RPMI8226 (cell line): ENCODE data around the gene ANKRD33B.

Experiments used
- DNase-seq: peaks from one replicate; pipeline ENCODE4 v3.0.0-alpha.2; 2015

ANKRD33B gene

GRCh38 chr5:10639846-10640368 lies 76.0 kb downstream of the ANKRD33B start:
- no peak for DNase-seq

- no peak for DNase-seq
These were observed 78.5 kb downstream of the ANKRD33B start for GRCh38 chr5:10642367-10642766.

GRCh38 chr5:10644192-10644591 lies 80.3 kb downstream of the ANKRD33B start:
- no peak for DNase-seq

GRCh38 chr5:10645146-10645545 lies 81.3 kb downstream of the ANKRD33B start:
- no peak for DNase-seq

- no peak for DNase-seq
These were observed 81.8 kb downstream of the ANKRD33B start for GRCh38 chr5:10645671-10646070.

GRCh38 chr5:10647640-10648039 lies 83.8 kb downstream of the ANKRD33B start:
- no peak for DNase-seq

- no peak for DNase-seq
These were observed 85.2 kb downstream of the ANKRD33B start for GRCh38 chr5:10648806-10649665.

GRCh38 chr5:10649666-10650380 lies 86.0 kb downstream of the ANKRD33B start:
- DNase-seq = no peak

- DNase-seq = no peak
These were observed 88.3 kb downstream of the ANKRD33B start for GRCh38 chr5:10652151-10652550.

GRCh38 chr5:10652606-10653005 lies 88.7 kb downstream of the ANKRD33B start:
- no peak for DNase-seq

GRCh38 chr5:10653043-10653442 lies 89.2 kb downstream of the ANKRD33B start:
- no peak for DNase-seq

GRCh38 chr5:10653751-10654400 lies 90.0 kb downstream of the ANKRD33B start:
- no peak for DNase-seq

GRCh38 chr5:10654566-10654965 lies 90.7 kb downstream of the ANKRD33B start:
- DNase-seq = no peak

GRCh38 chr5:10655161-10655971 lies 91.5 kb downstream of the ANKRD33B start:
- no peak for DNase-seq

GRCh38 chr5:10655972-10656830 lies 92.3 kb downstream of the ANKRD33B start:
- DNase-seq = no peak

- DNase-seq = no peak
These were observed 94.4 kb downstream of the ANKRD33B start for GRCh38 chr5:10658265-10658664.

GRCh38 chr5:10660135-10660534 lies 96.3 kb downstream of the ANKRD33B start:
- no peak for DNase-seq

- DNase-seq = no peak
These were observed 97.0 kb downstream of the ANKRD33B start for GRCh38 chr5:10660720-10661387.

- no peak for DNase-seq
These were observed 97.5 kb downstream of the ANKRD33B start for GRCh38 chr5:10661401-10661800.

GRCh38 chr5:10662083-10662482 lies 98.2 kb downstream of the ANKRD33B start:
- no peak for DNase-seq
